Stimulated activated CD4-positive, alpha-beta T cell treated with anti-CD3 and anti-CD28 coated beads, Interleukin-4, amount 100 ng/mL, for 4 hours (primary cell): ENCODE data around the gene CTAG1B.
"Not testable (repeated sequence)": the region's sequence is repeated elsewhere in the genome, so short reads cannot be mapped to it uniquely, and the experiment has no call there.

Experiments
- DNase-seq, 2 experiments: peaks; one replicate each; pipeline ENCODE4 v3.0.0-alpha.2; 2020

CTAG1B gene

DNA sequence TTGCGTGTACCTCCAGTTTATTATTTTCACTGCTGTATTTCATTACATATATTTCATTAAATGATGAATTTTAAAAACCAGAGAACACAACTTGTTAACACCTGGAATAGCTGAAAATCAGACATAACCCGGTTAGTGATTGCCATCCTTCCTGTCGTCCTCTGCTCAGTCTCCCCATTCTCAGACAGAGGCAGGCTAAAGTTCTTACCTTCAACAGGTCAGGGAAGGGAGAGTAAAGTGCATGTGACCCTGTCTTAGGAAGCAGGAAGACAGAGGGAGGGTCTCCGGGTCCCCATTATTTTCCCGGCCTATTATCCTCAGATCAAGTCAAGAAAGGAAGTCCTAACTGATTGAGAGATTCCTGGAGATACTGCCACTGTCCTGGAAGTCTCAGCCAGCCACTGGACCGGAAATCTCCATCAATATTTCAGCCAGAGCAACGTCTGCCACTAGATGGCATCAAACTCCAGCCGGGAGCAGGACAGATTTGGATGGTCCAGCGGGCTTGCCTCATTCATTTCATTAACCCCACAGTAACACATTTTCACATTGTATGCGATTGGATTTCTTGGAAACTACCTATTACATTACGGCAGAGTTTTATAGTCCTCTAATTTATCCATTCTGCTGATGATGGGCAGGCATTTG is 1.8 kb upstream of the CTAG1B start:
- not testable (repeated sequence) for DNase-seq

DNA sequence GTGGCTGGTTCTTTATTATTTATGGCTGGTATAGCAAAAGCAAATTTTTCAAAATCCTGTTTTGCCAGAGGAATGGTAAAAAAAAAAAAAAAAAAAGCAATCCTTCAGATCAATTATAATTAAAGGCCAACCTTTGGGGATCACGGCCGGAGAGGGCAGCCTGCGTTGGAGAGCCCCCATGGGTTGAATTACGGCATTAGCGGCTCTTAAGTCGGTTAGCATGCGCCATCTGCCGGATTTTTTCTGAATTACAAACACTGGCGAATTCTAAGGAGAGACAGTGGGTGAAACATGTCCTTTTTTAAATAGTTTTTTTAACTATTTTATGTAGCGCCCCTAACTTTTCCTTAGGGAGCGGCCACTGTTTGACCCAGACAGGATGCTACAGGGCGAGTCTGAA is 5.5 kb downstream of the CTAG1B start:
- DNase-seq = not testable (repeated sequence)

DNA sequence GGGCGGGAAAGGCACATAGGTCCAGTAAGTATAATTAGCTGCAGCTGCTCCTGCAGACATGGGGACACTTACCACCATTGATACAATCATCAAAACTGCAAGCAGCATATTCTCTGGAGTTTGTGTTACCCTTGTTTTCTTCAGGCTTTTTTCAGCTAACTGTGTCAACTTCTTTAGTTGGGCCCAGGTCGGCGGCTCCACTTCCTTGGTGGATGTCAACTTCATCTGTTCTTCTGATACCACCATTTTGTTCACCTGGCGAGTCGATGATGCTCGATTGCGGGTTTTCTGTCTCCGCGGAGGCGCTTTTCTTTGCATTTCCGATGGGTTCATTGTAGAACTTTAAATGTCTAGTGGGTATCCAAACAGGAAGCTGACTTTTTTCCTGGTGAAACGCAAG is 7.9 kb downstream of the CTAG1B start:
- DNase-seq = not testable (repeated sequence)

DNA sequence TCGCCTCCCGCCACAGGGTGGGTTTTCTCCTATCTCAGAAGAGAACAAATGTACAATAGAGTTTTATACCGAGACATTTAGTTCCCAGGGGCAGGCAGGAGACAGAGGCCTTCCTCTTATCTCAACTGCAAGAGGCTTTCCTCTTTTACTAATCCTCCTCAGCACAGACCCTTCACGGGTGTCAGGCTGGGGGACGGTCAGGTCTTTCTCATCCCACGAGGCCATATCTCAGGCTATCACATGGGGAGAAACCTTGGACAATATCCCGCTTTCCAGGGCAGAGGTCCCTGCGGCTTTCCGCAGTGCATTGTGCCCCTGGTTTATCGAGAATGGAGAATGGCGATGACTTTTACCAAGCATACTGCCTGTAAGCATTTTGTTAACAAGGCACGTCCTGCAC is 10.3 kb downstream of the CTAG1B start:
- DNase-seq = not testable (repeated sequence)

DNA sequence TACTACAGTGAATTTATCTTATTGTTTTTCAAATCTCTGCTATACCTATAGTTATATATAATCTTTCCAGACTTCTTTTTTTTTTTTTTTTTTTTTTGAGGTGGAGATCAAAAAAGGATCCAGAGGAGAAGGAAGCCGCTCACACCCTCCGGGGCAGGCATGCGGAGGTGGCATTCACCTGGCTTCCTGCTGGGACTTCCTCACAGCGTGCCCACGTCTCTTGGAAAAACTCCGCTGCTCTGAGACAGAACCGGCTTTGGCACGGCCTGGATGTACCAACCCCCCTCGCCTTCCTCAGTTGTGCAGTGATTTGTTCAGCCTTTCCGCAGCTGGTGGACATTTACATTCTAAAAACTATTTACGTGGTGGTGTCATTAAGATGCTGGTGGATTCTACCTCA is 11.1 kb downstream of the CTAG1B start:
- not testable (repeated sequence) for DNase-seq

DNA sequence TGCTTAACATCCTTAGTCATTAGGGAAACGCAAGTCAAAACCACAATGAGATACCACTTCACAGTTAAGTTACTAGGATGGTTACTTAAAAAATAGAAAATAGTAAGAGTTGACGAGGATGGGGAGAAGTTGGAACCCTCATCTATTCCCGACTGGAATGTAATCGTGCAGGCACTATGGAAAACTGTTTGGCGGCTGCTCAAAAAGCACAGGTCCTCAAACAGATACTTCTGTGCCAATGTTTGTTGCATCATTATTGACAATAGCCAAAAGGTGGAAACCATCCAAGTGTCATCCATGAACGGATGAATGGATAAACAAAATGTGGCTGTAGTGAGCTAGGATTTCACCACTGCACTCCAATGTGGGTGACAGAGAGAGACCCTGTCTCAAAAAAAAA is 11.7 kb downstream of the CTAG1B start:
- no peak for DNase-seq

DNA sequence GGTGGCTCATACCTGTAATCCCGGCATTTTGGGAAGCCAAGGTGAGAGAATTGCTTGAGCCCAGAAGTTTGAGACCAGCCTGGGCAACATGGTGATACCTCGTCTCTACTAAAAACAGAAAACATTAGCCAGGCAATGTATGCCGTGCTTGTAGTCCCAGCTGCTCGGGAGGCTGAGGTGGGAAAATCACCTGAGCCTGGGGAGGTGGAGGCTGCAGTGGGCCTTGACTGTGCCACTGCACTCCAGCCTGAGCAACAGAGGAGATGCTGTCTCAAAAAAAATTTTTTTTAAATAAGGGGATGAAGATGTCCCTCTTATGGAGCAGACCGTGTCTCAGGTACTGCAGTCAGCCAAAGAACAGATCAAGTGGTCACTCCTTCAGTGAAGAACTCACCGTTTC is 13.5 kb downstream of the CTAG1B start:
- DNase-seq = no peak

DNA sequence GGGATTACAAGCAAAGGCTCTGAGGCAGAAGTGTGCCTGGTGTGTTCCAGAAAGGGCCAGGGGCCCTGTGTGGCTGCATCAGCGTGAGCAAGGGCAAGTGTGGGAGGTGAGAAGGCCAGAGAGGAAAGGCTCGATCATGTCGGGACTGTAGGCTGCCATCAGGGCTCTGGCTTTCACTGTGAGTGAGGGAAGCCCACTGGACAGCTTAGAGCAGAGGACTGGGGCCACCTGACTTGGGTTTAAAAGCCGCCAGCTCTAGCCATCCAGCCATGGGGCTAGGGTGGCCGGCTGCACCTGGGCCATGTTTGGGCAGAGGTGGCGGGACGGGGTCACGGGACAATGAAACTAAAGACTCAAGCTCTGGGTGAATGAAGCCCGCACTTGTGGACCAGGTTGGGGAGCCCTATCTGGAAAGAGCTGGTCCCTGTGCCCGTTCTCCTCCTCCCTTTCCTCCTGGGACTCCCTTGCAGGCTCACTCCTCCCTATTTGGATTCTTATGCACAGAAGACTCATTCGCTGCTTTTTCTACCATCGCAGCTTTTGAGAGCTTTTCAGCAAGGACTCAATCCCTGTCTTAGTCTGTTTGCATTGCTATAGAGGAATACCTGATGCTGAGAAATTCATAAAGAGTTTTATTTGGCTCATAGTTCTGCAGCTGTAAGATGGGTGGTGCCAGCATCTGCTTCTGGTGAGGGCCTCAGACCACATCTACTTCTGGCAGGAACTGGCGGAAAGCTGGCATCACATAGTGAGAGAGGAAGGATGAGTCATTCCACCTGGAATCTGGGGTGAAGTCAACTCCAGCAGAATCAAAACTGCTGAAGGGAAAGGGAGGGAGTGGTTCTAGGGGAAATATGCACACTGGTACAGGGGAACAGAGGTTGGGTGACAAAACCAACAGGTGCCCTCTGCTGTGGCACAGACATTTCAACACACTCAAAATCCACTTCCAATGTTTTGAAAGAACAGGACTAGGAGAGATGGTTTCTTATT is 15.3 kb downstream of the CTAG1B start:
- no peak for DNase-seq

DNA sequence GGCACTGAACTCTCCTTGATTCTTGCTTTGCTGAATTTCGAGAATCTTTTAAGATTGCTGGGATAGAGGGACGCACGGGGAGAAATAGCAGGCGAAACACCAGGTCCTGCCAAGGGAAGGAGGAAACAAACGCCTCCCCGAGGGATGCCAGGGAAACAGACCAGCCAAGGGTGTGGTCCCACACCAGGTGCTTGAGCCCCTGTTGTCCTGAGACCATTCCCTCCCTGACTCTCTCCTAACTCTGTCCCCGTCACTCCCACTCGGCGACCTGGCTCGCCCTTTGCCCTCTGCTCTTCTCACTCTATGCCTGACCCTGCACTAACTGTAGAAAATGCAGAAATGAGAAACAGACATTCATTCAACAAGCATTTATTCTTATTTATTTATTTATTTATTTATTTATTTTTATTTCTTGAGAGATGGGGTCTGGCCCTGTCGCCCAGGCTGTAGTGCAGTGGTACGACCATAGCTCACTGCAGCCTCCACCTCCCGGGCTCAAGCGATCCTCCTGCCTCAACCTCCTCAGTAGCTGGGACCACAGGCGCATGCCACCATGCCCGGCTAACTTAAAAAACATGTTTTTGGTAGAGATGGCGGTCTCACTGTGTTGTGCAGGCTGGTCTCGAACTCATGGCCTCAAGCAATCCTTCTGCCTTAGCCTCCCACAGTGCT is 16.2 kb downstream of the CTAG1B start:
- no peak for DNase-seq

DNA sequence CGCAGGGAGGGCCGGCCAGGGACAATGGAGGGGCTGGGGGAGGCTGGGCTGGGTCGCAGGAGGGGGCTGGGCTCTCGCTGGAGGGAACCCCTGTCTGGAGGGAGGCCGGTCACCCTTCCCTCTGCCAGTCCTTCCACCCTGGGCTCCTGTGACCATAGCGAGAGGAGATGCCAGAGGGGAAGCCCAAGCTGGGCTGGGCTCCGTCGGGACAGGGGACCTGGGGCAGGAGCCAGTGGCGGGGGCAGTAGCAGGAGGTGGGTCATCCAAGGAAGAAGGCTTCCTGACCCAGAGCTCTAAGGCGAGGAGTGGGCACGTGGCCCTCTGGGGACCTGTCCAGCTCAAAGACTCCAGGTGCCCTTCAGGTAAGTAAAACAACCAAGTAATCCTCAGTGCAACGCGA is 16.9 kb downstream of the CTAG1B start:
- no peak for DNase-seq

DNA sequence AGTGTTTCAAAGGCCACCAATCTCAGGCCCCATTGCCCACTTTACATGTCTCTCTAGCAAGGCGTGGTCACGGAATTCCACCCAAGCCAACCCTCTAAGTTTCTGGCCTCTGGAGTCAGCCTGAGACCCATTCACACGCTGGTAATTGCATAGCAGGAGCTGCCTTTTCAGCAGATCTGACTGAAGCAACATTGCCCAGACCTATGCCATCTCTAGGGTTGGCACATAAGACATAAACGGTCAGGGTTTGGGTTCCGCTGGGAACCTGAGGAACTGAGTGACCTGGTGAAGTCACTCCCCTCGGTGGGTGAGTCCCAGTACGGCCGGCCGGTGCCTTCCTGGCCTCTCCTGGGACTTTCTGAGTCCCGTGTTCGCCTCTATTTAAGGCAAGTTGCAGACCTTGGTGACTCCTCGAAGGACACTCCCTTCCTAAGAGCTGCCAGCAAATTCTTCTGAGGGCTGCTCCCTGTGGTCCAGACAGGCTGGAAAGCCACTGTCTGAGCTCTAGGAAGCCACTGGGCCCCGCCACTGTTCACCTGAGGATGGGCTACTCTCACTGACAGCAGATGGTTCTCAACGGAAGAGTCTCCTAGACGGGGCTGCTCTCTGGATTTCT is 18.2 kb downstream of the CTAG1B start:
- DNase-seq = no peak

DNA sequence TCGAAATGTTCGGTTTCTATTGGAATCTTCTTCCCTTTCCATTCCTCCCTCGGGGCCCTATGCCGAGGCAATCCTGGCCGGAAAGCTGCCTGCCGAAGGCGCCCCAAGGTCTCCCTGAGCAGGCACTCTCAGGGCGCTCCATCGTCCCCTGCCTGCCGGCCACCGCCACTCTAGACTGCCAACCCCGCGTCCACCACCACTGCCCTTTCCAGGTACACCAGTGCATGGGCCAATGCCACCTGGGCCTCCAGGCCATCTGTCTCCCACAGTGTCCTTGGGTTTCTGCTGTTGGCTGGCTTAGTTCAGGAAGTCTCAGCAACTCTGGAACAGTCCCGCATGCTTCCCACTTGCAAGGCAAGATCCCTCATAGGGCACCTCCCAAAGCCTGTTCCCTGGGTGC is 19.6 kb downstream of the CTAG1B start:
- DNase-seq = no peak

DNA sequence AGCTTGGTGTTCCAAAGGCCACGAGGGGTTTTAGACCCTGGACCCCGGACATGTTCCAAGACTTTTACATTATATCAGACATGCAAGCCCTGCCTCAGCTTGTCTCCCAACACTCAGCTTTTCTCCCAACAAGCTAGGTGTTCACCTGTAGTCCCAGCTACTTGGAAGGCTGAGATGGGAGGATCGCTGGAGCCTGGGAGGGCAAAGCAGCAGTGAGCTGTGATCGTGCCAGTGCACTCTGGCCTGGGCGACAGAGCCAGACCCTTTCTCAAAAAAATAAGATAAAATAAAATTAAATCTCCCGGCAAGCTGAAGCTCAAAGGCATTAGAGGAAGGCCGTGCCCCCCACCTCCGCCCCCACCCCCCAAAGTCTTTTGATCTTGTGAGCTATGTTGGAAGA is 20.4 kb downstream of the CTAG1B start:
- no peak for DNase-seq

DNA sequence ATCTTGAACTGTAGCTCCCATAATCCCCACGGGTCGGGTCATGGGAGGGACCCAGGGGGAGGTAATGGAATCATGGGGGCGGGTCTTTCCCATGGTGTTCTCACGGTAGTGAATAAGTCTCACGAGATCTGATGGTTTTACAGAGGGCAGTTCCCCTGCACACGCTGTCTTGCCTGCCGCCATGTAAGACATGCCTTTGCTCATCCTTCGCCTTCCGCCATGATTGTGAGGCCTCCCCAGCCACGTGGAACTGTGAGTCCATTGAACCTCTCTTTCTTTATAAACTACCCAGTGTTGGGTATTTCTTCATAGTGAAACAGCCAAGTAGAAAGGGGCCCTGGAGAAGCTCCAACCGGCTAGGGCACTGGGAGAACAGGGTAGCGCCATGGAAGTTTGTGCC is 21.9 kb downstream of the CTAG1B start:
- no peak for DNase-seq

DNA sequence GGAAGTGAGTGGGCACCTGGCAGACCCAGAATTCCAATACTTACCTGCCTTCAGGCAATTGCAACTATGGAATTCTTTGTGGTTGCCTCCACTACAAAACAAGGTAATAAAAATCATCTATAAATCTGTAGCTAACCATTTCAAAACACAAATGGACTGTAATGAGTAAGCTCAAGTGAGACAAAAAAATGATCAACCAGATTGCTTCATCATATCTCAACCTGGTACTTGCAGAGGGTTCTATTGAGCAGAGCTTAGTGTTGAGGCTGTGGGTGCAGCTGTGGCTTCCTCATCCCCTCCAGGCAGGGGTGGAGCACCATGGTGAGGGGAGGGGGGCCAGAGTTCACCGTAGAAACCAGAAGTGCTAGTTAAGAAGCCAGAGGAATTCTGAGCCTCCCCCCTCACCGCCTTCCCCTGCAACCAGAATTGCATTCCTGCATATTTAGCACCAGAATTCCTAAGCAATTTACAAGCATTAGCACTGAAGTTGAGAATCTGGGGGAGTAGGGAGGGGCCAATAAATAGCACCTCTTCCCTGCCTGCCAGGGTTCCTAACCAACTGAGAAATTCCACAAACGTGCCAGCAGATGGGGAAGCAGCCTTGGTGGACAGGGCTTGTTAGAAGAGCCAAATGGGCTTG is 22.7 kb downstream of the CTAG1B start:
- DNase-seq = no peak

DNA sequence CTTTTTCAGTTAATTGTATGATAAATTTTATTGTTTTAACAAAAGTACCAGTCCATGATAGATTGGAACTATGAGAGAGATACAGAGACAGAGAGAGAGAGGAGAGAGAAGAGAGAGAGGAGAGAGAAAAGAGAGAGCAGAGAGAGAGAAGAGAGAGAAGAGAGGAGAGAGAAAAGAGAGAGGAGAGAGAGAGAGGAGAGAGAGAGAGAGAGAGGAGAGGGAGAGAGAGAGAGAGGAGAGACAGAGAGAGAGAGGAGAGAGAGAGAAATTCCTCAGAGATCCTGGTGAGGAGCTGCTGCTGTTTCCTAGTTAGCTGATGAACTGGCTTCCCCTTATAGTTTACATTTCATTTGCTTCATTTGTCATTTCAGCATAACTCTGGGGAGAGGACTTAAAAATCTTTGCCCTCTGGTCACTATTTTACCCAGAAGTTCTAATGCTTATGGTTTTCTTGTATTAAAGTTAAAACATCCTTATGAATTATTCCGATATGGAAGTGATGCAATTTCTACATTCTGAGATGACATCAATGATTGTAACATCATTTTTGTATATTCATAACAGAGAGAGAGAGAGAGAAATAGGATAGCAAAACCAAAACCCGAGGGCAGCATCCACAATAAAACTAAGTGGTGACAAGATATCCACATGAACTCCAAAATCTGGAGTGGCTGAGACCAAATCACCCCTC is 23.4 kb downstream of the CTAG1B start:
- DNase-seq = no peak

DNA sequence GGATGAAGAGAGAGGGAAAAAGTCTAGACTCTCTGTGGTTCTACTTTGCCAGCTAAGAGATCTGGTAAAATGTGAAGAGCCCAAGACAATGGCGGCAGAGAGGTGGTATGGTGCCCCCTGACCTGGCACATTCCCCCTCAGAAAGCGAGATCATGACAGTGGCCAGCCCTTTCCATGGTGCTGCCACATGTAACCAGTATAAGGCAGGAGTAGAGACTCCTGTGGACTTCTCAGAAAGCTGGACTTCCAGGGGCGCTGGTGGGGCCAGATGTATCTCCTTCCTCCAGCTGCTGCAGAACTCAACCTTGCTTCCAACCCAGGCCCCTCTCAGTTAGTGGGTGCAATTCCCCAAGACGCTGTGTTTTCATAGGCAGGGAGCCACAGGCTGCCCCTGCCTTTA is 24.6 kb downstream of the CTAG1B start:
- no peak for DNase-seq

DNA sequence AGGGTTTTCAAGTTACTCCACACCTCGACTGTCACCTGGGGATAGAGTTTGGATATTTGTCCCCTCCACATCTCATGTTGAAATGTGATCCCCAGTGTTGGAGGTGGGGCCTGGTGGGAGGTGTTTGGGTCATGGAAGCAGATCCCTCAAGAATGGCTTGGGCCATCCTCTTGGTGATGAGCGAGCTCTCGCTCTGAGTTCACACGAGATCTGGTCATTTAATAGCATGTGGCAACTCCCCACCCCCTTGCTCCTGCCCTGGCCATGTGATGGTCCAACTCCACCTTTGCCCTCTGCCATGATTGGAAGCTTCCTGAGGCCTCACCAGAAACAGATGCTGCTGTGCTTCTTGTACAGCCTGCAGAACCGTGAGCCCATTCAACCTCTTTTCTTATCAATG is 25.9 kb downstream of the CTAG1B start:
- no peak for DNase-seq

DNA sequence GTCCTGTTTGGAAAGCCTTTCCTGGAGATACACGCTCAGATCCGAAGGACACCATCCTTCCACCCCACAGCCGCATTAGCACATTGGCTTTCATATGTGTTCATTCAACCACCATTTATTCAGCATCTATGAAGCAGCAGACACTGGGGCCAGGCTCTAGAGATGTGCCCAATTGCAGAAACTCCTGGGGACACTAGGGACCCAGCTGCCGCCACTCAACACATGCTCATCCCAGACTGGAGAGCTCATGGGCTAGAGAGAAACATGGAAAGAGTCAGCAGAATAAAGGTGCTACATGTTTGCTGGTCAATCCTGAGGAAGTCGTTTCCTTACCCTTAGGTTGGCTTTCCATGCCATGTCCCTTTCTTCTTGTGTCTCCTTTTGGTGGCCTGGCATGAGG is 26.6 kb downstream of the CTAG1B start:
- no peak for DNase-seq

DNA sequence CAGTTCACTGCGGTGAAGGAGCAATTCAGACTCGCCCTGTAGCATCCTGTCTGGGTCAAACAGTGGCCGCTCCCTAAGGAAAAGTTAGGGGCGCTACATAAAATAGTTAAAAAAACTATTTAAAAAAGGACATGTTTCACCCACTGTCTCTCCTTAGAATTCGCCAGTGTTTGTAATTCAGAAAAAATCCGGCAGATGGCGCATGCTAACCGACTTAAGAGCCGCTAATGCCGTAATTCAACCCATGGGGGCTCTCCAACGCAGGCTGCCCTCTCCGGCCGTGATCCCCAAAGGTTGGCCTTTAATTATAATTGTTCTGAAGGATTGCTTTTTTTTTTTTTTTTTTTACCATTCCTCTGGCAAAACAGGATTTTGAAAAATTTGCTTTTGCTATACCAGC is 28.7 kb downstream of the CTAG1B start:
- not testable (repeated sequence) for DNase-seq

DNA sequence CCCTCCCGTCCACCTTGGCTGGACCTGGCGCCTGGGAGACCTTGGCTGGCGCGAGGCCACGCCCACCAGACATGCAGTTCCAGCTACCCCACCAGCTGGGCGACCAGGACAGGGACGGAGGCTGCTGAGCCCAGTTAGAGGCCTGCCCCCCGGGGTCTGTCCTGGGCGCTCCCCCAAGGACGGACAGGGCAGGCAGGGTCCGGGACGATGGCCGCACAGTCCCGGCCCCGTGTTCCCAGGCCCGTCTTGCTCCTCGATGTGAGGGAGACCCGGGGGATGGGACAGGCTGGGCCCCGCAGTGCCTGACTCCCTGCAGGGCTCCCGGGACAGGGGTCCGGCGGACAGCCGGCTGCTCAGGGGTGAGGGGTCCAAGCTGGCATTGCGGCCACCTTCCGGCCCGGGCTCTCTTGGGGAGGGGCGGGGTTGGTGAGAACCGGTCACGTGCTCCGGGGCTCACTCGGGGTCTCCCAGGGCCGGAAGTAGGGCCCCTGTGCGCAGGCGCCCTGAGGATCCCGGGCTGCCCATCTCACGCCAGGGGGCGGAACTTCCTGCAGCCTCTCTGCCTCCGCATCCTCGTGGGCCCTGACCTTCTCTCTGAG is 34.4 kb downstream of the CTAG1B start, which contains the start of gene CTAG1A:
TSS of gene CTAG1A (plus strand) at position 549 of the 599 bp plus-strand sequence. CDS start 74 bp downstream, outside the sequence.
- DNase-seq = not testable (repeated sequence)
